GM12801 (cell line): Measurements from ENCODE around the gene SLC16A13.

Experiments
- TF ChIP-seq, protein P1 (sequence below): IDR thresholded peaks from one replicate; pipeline ENCODE4 v1.5.1; 2011; ENCODE audit warnings: control low read depth; ENCODE audit not compliant: insufficient read length; ENCODE audit errors: extremely low read depth

SLC16A13 gene

DNA sequence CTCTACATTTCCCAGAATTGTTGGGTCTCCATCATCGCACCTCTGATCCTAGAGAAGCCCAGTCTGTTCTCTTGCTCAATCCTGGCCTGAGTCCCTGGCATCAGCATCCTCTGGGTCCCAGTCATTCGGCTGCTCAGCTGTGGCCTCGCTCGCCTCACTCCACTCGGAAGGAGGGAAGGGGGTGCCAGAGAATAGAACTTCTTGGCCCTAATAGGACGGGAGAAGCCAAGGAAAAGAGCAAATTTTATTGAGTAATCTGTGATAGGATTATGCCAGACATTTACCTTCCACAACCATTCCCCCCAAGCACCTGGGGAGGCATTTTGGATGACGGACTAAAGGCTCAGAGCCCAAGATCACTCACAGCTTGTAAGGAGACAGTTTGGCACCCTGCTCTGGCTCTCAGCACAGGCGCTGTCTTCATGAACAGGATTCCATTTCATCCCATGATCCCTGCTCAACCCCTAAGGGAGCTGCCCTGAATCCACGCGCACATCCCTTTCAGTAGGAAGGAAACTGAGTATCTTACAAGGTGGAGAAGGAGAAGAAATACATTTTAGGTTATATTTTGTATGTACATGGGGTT is 44.7 kb downstream of the SLC16A13 start:
- TF ChIP-seq, protein P1, sequence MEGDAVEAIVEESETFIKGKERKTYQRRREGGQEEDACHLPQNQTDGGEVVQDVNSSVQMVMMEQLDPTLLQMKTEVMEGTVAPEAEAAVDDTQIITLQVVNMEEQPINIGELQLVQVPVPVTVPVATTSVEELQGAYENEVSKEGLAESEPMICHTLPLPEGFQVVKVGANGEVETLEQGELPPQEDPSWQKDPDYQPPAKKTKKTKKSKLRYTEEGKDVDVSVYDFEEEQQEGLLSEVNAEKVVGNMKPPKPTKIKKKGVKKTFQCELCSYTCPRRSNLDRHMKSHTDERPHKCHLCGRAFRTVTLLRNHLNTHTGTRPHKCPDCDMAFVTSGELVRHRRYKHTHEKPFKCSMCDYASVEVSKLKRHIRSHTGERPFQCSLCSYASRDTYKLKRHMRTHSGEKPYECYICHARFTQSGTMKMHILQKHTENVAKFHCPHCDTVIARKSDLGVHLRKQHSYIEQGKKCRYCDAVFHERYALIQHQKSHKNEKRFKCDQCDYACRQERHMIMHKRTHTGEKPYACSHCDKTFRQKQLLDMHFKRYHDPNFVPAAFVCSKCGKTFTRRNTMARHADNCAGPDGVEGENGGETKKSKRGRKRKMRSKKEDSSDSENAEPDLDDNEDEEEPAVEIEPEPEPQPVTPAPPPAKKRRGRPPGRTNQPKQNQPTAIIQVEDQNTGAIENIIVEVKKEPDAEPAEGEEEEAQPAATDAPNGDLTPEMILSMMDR = no peak

DNA sequence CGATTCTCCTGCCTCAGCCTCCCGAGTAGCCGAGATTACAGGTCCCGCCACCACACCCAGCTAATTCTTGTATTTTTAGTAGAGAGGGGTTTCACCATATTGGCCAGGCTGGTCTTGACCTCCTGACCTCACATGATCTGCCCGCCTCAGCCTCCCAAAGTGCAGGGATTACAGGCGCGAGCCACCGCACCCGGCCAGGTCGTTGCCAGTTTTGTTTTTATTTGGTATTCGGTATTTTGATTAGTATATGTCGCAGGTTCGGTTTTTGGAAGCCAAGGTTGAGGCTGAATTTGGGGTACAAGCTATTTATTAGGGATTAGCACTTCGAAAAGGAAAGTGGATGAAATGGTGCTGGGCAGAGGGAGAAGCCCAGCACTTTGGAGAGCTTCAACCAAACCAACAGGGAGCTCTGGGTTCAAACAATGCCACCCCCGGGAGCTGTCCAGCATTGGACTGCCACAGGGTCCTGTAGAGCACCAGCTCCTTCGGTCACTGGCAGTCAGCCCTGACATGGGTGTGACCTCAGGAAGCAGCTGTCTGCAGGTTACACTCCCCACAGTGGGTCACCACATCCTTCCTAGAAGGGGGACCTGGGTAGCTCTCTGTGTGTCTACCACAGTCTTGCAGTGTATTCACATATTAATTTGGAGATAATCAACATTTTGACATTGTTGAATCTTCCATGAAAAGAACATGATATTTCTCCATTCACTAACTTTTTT is 45.7 kb downstream of the SLC16A13 start:
- TF ChIP-seq, protein P1 = no peak

DNA sequence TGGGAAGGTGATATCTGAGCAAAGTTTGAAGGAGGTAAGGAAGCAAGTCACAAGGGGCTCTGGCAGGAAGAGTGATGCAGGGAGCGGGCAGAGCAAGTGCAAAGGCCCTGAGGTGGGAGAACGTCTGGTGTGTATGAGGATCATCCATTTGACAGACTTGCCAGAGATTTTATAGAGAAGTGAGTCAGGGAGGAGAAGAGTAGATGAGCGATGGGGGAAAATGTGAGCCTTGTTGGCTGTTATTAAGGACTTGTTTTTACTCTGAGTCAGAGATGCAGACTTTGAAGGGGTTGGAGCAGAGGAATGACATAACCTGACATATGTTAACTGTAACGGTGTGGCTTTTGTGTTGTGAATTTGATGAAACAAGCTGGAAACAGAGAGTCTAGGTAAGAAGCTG is 47.8 kb downstream of the SLC16A13 start:
- TF ChIP-seq, protein P1 = no peak

DNA sequence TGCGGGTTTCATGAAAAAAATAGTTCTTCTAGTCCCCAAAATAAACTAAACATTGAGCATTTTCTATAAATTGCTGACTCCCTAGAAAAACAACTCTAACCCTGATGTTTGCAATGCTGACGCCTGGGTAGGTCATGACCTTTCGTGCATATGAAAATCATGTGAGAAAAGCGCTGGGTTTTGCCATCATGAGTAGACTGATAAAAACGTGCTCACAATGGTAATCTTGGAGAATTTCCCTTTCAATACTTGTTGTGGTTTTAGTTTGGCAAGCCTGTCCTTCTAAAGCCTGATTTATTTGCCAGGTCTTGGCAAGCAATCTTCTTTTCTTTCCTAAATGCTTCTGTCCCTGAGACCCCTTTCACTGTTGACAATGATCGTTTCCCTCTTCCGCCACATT is 48.3 kb downstream of the SLC16A13 start:
- TF ChIP-seq, protein P1 = no peak
